Ovary (tissue), 9 donors: ENCODE data around the gene TYW1B. TPM values are rescaled to one million over a fixed set of nuclear protein-coding genes. Genes with fewer than 3 reads are reported as not detected.
A peak's percentile ranks its signal among the peaks of the same experiment; 100 is the strongest.
"Not testable (repeated sequence)": the region's sequence is repeated elsewhere in the genome, so short reads cannot be mapped to it uniquely, and the experiment has no call there.

Source experiments
- DNase-seq, 5 donors: peaks; one replicate each; pipeline ENCODE4 v3.0.0-alpha.2; 2019 to 2020
- H3K27ac ChIP-seq, 2 donors: fragments of 200-600 bp; one replicate each; pipeline versions ENCODE4 v1.5.1 to v1.8.0; 2019 to 2022
- H3K27me3 ChIP-seq: fragments of 200-600 bp; one replicate; pipeline ENCODE4 v1.8.0; 2022
- H3K36me3 ChIP-seq: fragments of 200-600 bp; sonication (generic); one replicate; pipeline ENCODE4 v1.5.1; 2019
- H3K4me1 ChIP-seq: one replicate; pipeline ENCODE4 v1.8.1; 2013; ENCODE audit warnings: mild to moderate bottlenecking, moderate library complexity; ENCODE audit not compliant: insufficient read depth
- H3K4me3 ChIP-seq: fragments of 200-600 bp; sonication (generic); one replicate; pipeline ENCODE4 v1.5.1; 2017
- H3K9me3 ChIP-seq, 2 donors: fragments of 200-600 bp in 1 of 2; sonication (generic) in 1 of 2; one replicate each; pipeline versions ENCODE4 v1.5.1 to v1.8.1; 2013 to 2019; ENCODE audit warnings: mild to moderate bottlenecking in 1 of 2, moderate library complexity in 1 of 2
- WGBS, 3 donors: extraction: QIAGEN DNeasy Blood & Tissue Kit in 1 of 3; methylation state at CpG; one replicate each; pipeline versions ENCODE4 v1.1.5 to v1.1.7; 2013 to 2017; 5-methylcytosine and 5-hydroxymethylcytosine counted together
- intact Hi-C, 4 donors: fragments of 100-400 bp; cut with DNase I; formaldehyde crosslinking; loops; one replicate each; pipeline versions ENCODE4 v1.11.0 to v1.15.1; 2022 to 2023
- polyA plus RNA-seq, 2 donors: library from polyadenylated mRNA; stranded (reverse); fragments of 200-250 nt in 1 of 2; fragments of 350-450 nt in 1 of 2; fragmentation: Illumina TruSeq in 1 of 2; extraction: RNeasy Lipid Tissue Mini Kit (QIAGEN cat#74804) in 1 of 2; gene quantifications; one replicate each; pipeline ENCODE4 v1.2.3, GENCODE V29; 2013 to 2014
- total RNA-seq, 7 donors: library from RNA; depleted of rRNA in 2 of 7; stranded (reverse); fragments of >200 nt in 2 of 7; fragmentation: NEBNext Ultra II Directional in 3 of 7; extraction: Animal tissue kit (Norgen Biotek cat#: 25700) in 3 of 7; gene quantifications; one replicate each; pipeline versions ENCODE4 v1.1.0 to v1.2.4, GENCODE V29; 2016 to 2023
- donor health status: DM: no; HTN: no; CAD: no; lungs with moderate emphysema.
- donor health status: DM: no; HTN: no; CAD: no.
- donor health status: Bipolar disorder and iron deficiency.
- donor health status: DM: yes; HTN: yes; CAD: no.
- donor health status: DM: no; HTN: no; CAD: no.
- donor health status: DM: yes; HTN: yes; CAD: no.

Gene TYW1B
- total and polyA plus RNA-seq, 9 donors, result 2.5 to 7.6 (median 3.0) TPM

- H3K36me3 ChIP-seq, intact Hi-C loops, H3K9me3 ChIP-seq, H3K4me1 ChIP-seq, H3K4me3 ChIP-seq, H3K27ac ChIP-seq, DNase-seq, H3K27me3 ChIP-seq: not testable (repeated sequence)
- 84 to 100% (median 92%) methylated on average over 1 of the region's 1 CpG for WGBS, 3 donors
These were observed 184.3 kb downstream of the TYW1B start for GRCh38 chr7:72643708-72644107.

GRCh38 chr7:72641485-72642248 is 186.3 kb downstream of the TYW1B start:
- H3K9me3 ChIP-seq, H3K4me1 ChIP-seq, H3K27ac ChIP-seq, intact Hi-C loops, H3K27me3 ChIP-seq, H3K4me3 ChIP-seq, DNase-seq, H3K36me3 ChIP-seq: not testable (repeated sequence)
- WGBS, 3 donors, result 85 to 91% (median 89%) methylated on average over 5 of the region's 5 CpGs

GRCh38 chr7:72640740-72641139 is 187.3 kb downstream of the TYW1B start:
- H3K27ac ChIP-seq, H3K36me3 ChIP-seq, DNase-seq, H3K4me3 ChIP-seq, H3K27me3 ChIP-seq, H3K4me1 ChIP-seq, intact Hi-C loops, H3K9me3 ChIP-seq: not testable (repeated sequence)
- 87 to 90% (median 90%) methylated on average over 2 of the region's 2 CpGs for WGBS, 3 donors

GRCh38 chr7:72635273-72635908 is 192.6 kb downstream of the TYW1B start:
- H3K27me3 ChIP-seq, H3K4me3 ChIP-seq, H3K36me3 ChIP-seq, intact Hi-C loops, H3K27ac ChIP-seq, DNase-seq, H3K9me3 ChIP-seq, H3K4me1 ChIP-seq: not testable (repeated sequence)
- 20 to 30% (median 26%) methylated on average over 8 of the region's 8 CpGs for WGBS, 3 donors

GRCh38 chr7:72632765-72633292 is 195.2 kb downstream of the TYW1B start:
- H3K9me3 ChIP-seq, DNase-seq, intact Hi-C loops, H3K36me3 ChIP-seq, H3K27ac ChIP-seq, H3K4me1 ChIP-seq, H3K4me3 ChIP-seq, H3K27me3 ChIP-seq: not testable (repeated sequence)
- 88 to 100% (median 100%) methylated on average over 1 of the region's 1 CpG for WGBS, 3 donors

GRCh38 chr7:72628375-72628774 is 199.6 kb downstream of the TYW1B start:
- WGBS, 3 donors, result 72 to 93% (median 75%) methylated on average over 1 of the region's 3 CpGs
- H3K4me1 ChIP-seq, DNase-seq, intact Hi-C loops, H3K27ac ChIP-seq, H3K9me3 ChIP-seq, H3K36me3 ChIP-seq, H3K4me3 ChIP-seq, H3K27me3 ChIP-seq: not testable (repeated sequence)

- H3K4me1 ChIP-seq, H3K9me3 ChIP-seq, intact Hi-C loops, H3K36me3 ChIP-seq, H3K4me3 ChIP-seq, H3K27ac ChIP-seq, H3K27me3 ChIP-seq, DNase-seq: not testable (repeated sequence)
- 63 to 70% (median 68%) methylated on average over 6 to 7 of the region's 7 CpGs for WGBS, 3 donors
These were observed 201.5 kb downstream of the TYW1B start for GRCh38 chr7:72626428-72627011.

- H3K4me1 ChIP-seq, H3K27me3 ChIP-seq, H3K4me3 ChIP-seq, H3K9me3 ChIP-seq, H3K36me3 ChIP-seq, intact Hi-C loops, DNase-seq: not testable (repeated sequence)
- H3K27ac ChIP-seq, result peak overlapping the region in 1 of 2 donors; percentile 15
- WGBS, 3 donors, result 5 to 10% (median 9%) methylated on average over 3 of the region's 4 CpGs
These were observed 202.1 kb downstream of the TYW1B start for GRCh38 chr7:72625721-72626423.
